ENCODE data around the gene SSBP2. TPM values are rescaled to one million over a fixed set of nuclear protein-coding genes. Genes with fewer than 3 reads are reported as not detected.
"Not testable (repeated sequence)": the region's sequence is repeated elsewhere in the genome, so short reads cannot be mapped to it uniquely, and the experiment has no call there.

The SSBP2 gene
- total RNA-seq, 1 donor from 2014 or later, result 7.9 TPM

DNA sequence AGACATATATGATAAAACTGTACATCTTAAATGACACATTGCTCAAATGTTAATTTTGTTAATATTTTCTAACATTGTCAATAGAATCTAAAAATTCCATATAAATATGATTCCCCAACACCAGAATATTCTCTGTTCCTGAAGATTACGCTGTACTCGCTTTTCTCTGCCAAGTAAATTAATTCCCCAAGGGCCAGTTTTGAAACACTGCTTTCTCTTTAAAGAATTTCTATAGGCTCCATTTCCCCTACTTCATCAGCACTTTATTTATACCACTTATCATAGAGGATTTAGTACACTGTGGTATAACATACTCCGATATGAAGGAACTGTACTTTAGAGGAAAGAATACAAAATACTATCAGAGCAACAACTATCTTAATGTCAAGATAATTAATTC lies 255.6 kb downstream of the SSBP2 start:
- TF ChIP-seq, protein P1, sequence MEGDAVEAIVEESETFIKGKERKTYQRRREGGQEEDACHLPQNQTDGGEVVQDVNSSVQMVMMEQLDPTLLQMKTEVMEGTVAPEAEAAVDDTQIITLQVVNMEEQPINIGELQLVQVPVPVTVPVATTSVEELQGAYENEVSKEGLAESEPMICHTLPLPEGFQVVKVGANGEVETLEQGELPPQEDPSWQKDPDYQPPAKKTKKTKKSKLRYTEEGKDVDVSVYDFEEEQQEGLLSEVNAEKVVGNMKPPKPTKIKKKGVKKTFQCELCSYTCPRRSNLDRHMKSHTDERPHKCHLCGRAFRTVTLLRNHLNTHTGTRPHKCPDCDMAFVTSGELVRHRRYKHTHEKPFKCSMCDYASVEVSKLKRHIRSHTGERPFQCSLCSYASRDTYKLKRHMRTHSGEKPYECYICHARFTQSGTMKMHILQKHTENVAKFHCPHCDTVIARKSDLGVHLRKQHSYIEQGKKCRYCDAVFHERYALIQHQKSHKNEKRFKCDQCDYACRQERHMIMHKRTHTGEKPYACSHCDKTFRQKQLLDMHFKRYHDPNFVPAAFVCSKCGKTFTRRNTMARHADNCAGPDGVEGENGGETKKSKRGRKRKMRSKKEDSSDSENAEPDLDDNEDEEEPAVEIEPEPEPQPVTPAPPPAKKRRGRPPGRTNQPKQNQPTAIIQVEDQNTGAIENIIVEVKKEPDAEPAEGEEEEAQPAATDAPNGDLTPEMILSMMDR (IDR thresholded peaks at IDR 0.05; ENCODE audit: insufficient read depth, low read length, severe bottlenecking), result no peak
- DNase-seq (ENCODE audit: low read depth) (no peak), FAIRE-seq (no peak)
- Histone ChIP-seq H3K27me3 (ENCODE audit: control insufficient read depth, insufficient read depth, low read length) (no peaks in the 10 kb centered on the region), H3K4me3 (ENCODE audit: low read depth, low read length) (no peak overlapping the region), H3K36me3 (ENCODE audit: control insufficient read depth, insufficient read depth, low read length) (no peaks in the 10 kb centered on the region)

DNA sequence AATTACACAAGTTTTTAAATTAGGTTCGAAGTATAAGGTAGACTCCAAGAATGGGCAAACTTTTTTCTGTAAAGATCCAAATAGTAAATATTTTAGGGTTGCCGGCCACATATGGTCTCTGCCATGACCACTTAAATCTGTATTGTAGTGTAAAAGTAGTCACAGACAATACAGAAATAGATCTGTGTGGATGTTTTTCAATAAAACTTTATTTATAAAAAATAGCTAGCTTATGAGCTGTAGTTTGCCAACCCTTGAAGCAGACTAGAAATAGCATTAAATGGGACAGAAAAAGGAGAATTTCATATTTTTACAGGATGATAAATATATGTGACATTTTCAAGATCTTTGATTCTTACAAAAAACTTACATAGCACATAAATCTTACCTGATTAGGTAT lies 262.0 kb downstream of the SSBP2 start:
- TF ChIP-seq, protein P1 (IDR thresholded peaks at IDR 0.05; ENCODE audit: insufficient read depth, low read length, severe bottlenecking), result no peak
- H3K27me3 ChIP-seq (ENCODE audit: control insufficient read depth, insufficient read depth, low read length), result no peaks in the 10 kb centered on the region
- no peaks in the 10 kb centered on the region for H3K36me3 ChIP-seq (ENCODE audit: control insufficient read depth, insufficient read depth, low read length)
- DNase-seq (ENCODE audit: low read depth) (no peak), FAIRE-seq (no peak)
- no peak overlapping the region for H3K4me3 ChIP-seq (ENCODE audit: low read depth, low read length)

DNA sequence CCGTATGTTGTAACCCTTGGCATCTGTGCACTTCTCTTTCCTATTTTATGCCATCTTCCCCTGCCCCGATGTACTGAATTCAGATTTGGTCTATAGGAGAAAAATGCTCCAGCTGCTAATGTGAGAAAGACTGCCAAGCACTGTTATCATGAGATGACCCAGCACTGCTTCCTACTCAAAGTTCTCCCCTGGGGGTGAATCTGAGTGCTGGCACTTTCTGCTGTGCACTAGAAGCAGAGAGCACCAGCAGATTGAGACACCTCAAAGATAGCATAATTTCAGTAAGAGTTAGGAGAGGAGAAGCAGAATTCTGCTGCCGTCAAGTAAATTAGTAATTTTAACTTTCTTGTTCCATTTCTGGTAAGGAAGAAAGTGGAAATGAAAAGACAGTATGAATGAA lies 264.2 kb downstream of the SSBP2 start:
- no peak overlapping the region for H3K4me3 ChIP-seq (ENCODE audit: low read depth, low read length)
- FAIRE-seq (no peak), DNase-seq (ENCODE audit: low read depth) (no peak)
- no peaks in the 10 kb centered on the region for H3K36me3 ChIP-seq (ENCODE audit: control insufficient read depth, insufficient read depth, low read length)
- H3K27me3 ChIP-seq (ENCODE audit: control insufficient read depth, insufficient read depth, low read length), result no peaks in the 10 kb centered on the region
- TF ChIP-seq, protein P1 (IDR thresholded peaks at IDR 0.05; ENCODE audit: insufficient read depth, low read length, severe bottlenecking), result no peak

DNA sequence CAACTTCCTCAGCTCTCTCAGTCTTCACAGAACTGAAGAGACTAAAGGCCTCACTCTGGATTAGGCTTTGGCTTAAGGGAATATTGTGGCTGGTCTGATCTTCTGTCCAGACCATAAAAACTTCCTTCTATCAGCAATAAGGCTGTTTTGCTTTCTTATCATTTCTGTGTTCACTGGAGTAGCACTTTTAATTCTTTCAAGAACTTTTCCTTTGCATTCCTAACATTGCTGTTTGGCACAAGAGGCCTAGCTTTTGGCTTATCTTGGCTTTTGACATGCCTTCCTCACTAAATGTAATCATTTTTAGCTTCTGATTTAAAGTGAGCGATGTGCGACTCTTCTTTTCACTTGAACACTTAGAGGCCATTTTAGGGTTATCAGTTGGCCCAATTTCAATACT lies 268.3 kb downstream of the SSBP2 start:
- TF ChIP-seq, protein P1 (IDR thresholded peaks at IDR 0.05; ENCODE audit: insufficient read depth, low read length, severe bottlenecking), result no peak
- FAIRE-seq, result no peak
- no peaks in the 10 kb centered on the region for H3K36me3 ChIP-seq (ENCODE audit: control insufficient read depth, insufficient read depth, low read length)
- no peaks in the 10 kb centered on the region for H3K27me3 ChIP-seq (ENCODE audit: control insufficient read depth, insufficient read depth, low read length)
- no peak overlapping the region for H3K4me3 ChIP-seq (ENCODE audit: low read depth, low read length)
- no peak for DNase-seq (ENCODE audit: low read depth)

DNA sequence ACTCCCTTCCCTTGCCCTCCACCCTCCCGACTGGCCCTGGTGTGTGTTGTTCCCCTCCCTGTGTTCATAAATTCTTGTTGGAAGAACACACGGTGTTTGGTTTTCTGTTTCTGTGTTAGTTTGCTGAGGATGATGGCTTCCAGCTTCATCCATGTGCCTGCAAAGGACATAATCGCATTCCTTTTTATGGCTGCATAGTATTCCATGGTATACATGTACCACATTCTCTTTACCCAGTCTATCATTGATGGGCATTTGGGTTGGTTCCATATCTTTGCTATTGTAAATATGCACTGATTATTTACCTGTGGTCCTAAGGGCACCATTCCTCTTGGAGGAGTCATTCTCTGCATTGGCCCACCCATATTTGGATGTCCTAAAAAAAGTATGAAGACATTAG lies 277.5 kb downstream of the SSBP2 start:
- FAIRE-seq, result not testable (repeated sequence)

DNA sequence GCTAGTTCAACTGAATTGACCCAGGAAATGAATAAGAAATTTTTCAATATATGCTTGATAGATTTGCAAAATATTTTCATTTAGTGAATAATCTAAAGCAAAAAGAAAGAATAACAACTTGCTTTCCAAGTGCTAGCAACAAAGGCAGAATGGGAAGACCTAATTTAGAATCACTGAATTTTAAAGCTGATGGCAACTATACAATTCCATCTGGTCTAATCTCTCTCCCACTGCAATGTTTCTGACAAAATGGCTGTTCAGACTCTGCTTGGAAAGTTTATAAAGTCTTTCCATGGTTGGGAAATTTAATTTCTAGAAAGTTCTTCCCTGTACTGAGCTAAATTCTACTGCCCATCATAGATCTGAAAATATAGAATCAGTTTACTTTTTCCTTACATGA lies 281.2 kb downstream of the SSBP2 start:
- Histone ChIP-seq H3K4me3 (ENCODE audit: low read depth, low read length) (no peak overlapping the region), H3K27me3 (ENCODE audit: control insufficient read depth, insufficient read depth, low read length) (no peaks in the 10 kb centered on the region), H3K36me3 (ENCODE audit: control insufficient read depth, insufficient read depth, low read length) (peaks cover 3% of the 10 kb centered on the region)
- DNase-seq (ENCODE audit: low read depth) (no peak), FAIRE-seq (no peak)
- TF ChIP-seq, protein P1 (IDR thresholded peaks at IDR 0.05; ENCODE audit: insufficient read depth, low read length, severe bottlenecking), result no peak

More for the DNA sequence above, 277.5 kb downstream of the SSBP2 start:
- H3K4me3 ChIP-seq (ENCODE audit: low read depth, low read length); H3K27me3 ChIP-seq (ENCODE audit: control insufficient read depth, insufficient read depth, low read length); DNase-seq (ENCODE audit: low read depth); H3K36me3 ChIP-seq (ENCODE audit: control insufficient read depth, insufficient read depth, low read length): not testable (repeated sequence)
